ENCODE results near the gene SLC16A4. TPM values are rescaled to one million over a fixed set of nuclear protein-coding genes. Genes with fewer than 3 reads are reported as not detected.
A peak's percentile ranks its signal among the peaks of the same experiment; 100 is the strongest.
"Not testable (repeated sequence)": the region's sequence is repeated elsewhere in the genome, so short reads cannot be mapped to it uniquely, and the experiment has no call there.

Gene SLC16A4
- total and polyA plus RNA-seq, 4 donors, result 11.5 to 23.2 (median 18.8) TPM

DNA sequence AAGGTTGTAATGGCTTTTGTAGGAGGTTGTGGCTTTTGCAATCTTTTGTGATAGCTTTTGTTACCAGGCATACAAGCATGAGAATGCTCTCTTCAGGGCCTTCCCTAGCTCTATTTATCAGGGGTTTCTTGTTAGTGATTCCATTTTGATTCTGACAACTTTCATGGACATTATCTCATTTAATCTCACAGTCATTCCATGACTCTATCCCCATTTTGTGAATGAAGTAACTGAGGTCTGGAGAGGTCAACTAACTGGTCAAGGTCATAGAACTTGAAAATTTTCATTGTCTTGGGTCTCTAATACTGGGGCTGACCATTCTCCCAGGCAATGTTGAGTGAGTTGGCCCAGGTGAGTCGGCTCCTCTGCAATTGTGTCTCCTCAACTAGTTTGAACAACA is 27.9 kb upstream of the SLC16A4 start:
- no peak for ATAC-seq (ENCODE audit: low FRiP score)
- no peaks in the 10 kb centered on the region for H3K4me1 ChIP-seq (ENCODE audit: control insufficient read depth in 1 of 2, insufficient read depth in 2 of 2, low read length in 2 of 2)
- no peaks in the 10 kb centered on the region for H3K9me3 ChIP-seq (ENCODE audit: control insufficient read depth, low read length)
- 91 to 100% methylated on average over 1 of the region's 1 CpG for WGBS, 2 donors
- intact Hi-C loops (cut with DNase I), result no loop called here
- H3K27me3 ChIP-seq (ENCODE audit: control insufficient read depth in 1 of 2, insufficient read depth in 2 of 2, low read length in 1 of 2), result no peaks in the 10 kb centered on the region
- DNase-seq, result no peak
- no peak overlapping the region for H3K27ac ChIP-seq (ENCODE audit: low read depth in 1 of 2, low read length in 2 of 2)
- H3K36me3 ChIP-seq (ENCODE audit: control insufficient read depth in 1 of 2, insufficient read depth in 2 of 2, low read length in 1 of 2), result no peaks in the 10 kb centered on the region
- H3K4me3 ChIP-seq (ENCODE audit: low read length in 2 of 2), result no peak overlapping the region

GRCh38 chr1:110413045-110413444 is 22.2 kb upstream of the SLC16A4 start:
- not testable (repeated sequence) for H3K9me3 ChIP-seq (ENCODE audit: control insufficient read depth, low read length); H3K4me3 ChIP-seq (ENCODE audit: low read length in 2 of 2); H3K27me3 ChIP-seq (ENCODE audit: control insufficient read depth in 1 of 2, insufficient read depth in 2 of 2, low read length in 1 of 2); H3K36me3 ChIP-seq (ENCODE audit: control insufficient read depth in 1 of 2, insufficient read depth in 2 of 2, low read length in 1 of 2); H3K27ac ChIP-seq (ENCODE audit: low read depth in 1 of 2, low read length in 2 of 2); DNase-seq; H3K4me1 ChIP-seq (ENCODE audit: control insufficient read depth in 1 of 2, insufficient read depth in 2 of 2, low read length in 2 of 2); ATAC-seq (ENCODE audit: low FRiP score)
- intact Hi-C loops (cut with DNase I), result loop anchor here in 1 of 2 donors (2.0 kb wide), 1 partner anchor 48 kb away; no protein-coding TSS in a partner anchor
- WGBS, 2 donors, result 57 to 58% methylated on average over 1 of the region's 1 CpG

GRCh38 chr1:110412576-110412975 is 21.8 kb upstream of the SLC16A4 start:
- WGBS, 2 donors, result 7 to 13% methylated on average over 4 of the region's 4 CpGs
- H3K27ac ChIP-seq (ENCODE audit: low read depth in 1 of 2, low read length in 2 of 2), result no peak overlapping the region
- ATAC-seq (ENCODE audit: low FRiP score) (peak; percentile 82), DNase-seq (peak; percentile 75 to 87)
- no peaks in the 10 kb centered on the region for H3K36me3 ChIP-seq (ENCODE audit: control insufficient read depth in 1 of 2, insufficient read depth in 2 of 2, low read length in 1 of 2)
- intact Hi-C loops (cut with DNase I), result loop anchor here (1.0 to 2.0 kb wide), 2 partner anchors 48 kb away; no protein-coding TSS in a partner anchor
- no peaks in the 10 kb centered on the region for H3K9me3 ChIP-seq (ENCODE audit: control insufficient read depth, low read length)
- no peaks in the 10 kb centered on the region for H3K27me3 ChIP-seq (ENCODE audit: control insufficient read depth in 1 of 2, insufficient read depth in 2 of 2, low read length in 1 of 2)
- H3K4me1 ChIP-seq (ENCODE audit: control insufficient read depth in 1 of 2, insufficient read depth in 2 of 2, low read length in 2 of 2), result no peaks in the 10 kb centered on the region
- H3K4me3 ChIP-seq (ENCODE audit: low read length in 2 of 2), result no peak overlapping the region

DNA sequence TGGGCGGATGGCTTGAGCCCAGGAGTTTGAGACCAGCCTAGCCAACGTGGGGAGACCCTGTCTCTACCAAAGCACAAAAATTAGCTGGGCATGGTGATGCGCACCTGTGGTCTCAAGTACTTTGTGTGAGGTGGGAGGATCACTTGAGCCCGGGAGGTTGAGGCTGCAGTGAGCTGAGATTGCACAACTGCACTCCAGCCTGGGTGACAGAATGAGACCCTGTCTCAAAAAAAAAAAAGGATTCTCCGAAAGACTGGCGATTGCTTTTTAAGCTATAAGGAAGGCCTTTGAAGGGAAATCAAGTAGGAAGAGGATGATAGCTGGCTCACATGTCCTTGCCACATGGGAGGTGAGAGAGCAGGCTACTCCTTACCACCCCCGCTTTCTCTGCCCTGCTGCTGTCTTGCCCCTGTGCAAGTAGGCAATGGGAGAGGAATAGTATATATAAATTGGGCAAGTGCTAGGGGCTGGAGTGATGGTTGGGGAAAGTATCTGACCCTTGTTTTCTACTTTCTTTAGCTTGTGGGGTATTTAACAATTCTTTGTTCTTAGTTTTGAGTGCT is 20.4 kb upstream of the SLC16A4 start:
- H3K27ac ChIP-seq (ENCODE audit: low read depth in 1 of 2, low read length in 2 of 2), result no peak overlapping the region
- H3K4me1 ChIP-seq (ENCODE audit: control insufficient read depth in 1 of 2, insufficient read depth in 2 of 2, low read length in 2 of 2), result no peaks in the 10 kb centered on the region
- H3K36me3 ChIP-seq (ENCODE audit: control insufficient read depth in 1 of 2, insufficient read depth in 2 of 2, low read length in 1 of 2), result no peaks in the 10 kb centered on the region
- no peak for DNase-seq
- intact Hi-C loops (cut with DNase I), result no loop called here
- H3K27me3 ChIP-seq (ENCODE audit: control insufficient read depth in 1 of 2, insufficient read depth in 2 of 2, low read length in 1 of 2), result no peaks in the 10 kb centered on the region
- H3K4me3 ChIP-seq (ENCODE audit: low read length in 2 of 2), result no peak overlapping the region
- no peak for ATAC-seq (ENCODE audit: low FRiP score)
- no peaks in the 10 kb centered on the region for H3K9me3 ChIP-seq (ENCODE audit: control insufficient read depth, low read length)
- 79 to 82% methylated on average over 7 of the region's 7 CpGs for WGBS, 2 donors

- no peak for DNase-seq
- H3K4me3 ChIP-seq (ENCODE audit: low read length in 2 of 2), result no peak overlapping the region
- H3K27ac ChIP-seq (ENCODE audit: low read depth in 1 of 2, low read length in 2 of 2), result no peak overlapping the region
- H3K4me1 ChIP-seq (ENCODE audit: control insufficient read depth in 1 of 2, insufficient read depth in 2 of 2, low read length in 2 of 2), result no peaks in the 10 kb centered on the region
- no peaks in the 10 kb centered on the region for H3K27me3 ChIP-seq (ENCODE audit: control insufficient read depth in 1 of 2, insufficient read depth in 2 of 2, low read length in 1 of 2)
- no peak for ATAC-seq (ENCODE audit: low FRiP score)
- WGBS, 2 donors, result 93 to 96% methylated on average over 6 of the region's 6 CpGs
- H3K9me3 ChIP-seq (ENCODE audit: control insufficient read depth, low read length), result no peaks in the 10 kb centered on the region
- H3K36me3 ChIP-seq (ENCODE audit: control insufficient read depth in 1 of 2, insufficient read depth in 2 of 2, low read length in 1 of 2), result no peaks in the 10 kb centered on the region
- intact Hi-C loops (cut with DNase I), result loop anchor here (5.0 kb wide), 2 partner anchors 72 to 202 kb away; partner anchors contain the start of gene RBM15 (in 1 of the 2)
Measured at GRCh38 chr1:110409316-110409715, 18.5 kb upstream of the SLC16A4 start.

- Histone ChIP-seq H3K27me3 (ENCODE audit: control insufficient read depth in 1 of 2, insufficient read depth in 2 of 2, low read length in 1 of 2) (no peaks in the 10 kb centered on the region), H3K4me1 (ENCODE audit: control insufficient read depth in 1 of 2, insufficient read depth in 2 of 2, low read length in 2 of 2) (no peaks in the 10 kb centered on the region), H3K27ac (ENCODE audit: low read depth in 1 of 2, low read length in 2 of 2) (no peak overlapping the region), H3K36me3 (ENCODE audit: control insufficient read depth in 1 of 2, insufficient read depth in 2 of 2, low read length in 1 of 2) (no peaks in the 10 kb centered on the region), H3K9me3 (ENCODE audit: control insufficient read depth, low read length) (no peaks in the 10 kb centered on the region), H3K4me3 (ENCODE audit: low read length in 2 of 2) (no peak overlapping the region)
- ATAC-seq (ENCODE audit: low FRiP score), result no peak
- DNase-seq, result no peak
- 88 to 89% methylated on average over 8 of the region's 8 CpGs for WGBS, 2 donors
- intact Hi-C loops (cut with DNase I), result loop anchor here (5.0 kb wide), 2 partner anchors 71 to 201 kb away; partner anchors contain the start of gene RBM15 (in 1 of the 2)
Measured at GRCh38 chr1:110408488-110408887, 17.7 kb upstream of the SLC16A4 start.

DNA sequence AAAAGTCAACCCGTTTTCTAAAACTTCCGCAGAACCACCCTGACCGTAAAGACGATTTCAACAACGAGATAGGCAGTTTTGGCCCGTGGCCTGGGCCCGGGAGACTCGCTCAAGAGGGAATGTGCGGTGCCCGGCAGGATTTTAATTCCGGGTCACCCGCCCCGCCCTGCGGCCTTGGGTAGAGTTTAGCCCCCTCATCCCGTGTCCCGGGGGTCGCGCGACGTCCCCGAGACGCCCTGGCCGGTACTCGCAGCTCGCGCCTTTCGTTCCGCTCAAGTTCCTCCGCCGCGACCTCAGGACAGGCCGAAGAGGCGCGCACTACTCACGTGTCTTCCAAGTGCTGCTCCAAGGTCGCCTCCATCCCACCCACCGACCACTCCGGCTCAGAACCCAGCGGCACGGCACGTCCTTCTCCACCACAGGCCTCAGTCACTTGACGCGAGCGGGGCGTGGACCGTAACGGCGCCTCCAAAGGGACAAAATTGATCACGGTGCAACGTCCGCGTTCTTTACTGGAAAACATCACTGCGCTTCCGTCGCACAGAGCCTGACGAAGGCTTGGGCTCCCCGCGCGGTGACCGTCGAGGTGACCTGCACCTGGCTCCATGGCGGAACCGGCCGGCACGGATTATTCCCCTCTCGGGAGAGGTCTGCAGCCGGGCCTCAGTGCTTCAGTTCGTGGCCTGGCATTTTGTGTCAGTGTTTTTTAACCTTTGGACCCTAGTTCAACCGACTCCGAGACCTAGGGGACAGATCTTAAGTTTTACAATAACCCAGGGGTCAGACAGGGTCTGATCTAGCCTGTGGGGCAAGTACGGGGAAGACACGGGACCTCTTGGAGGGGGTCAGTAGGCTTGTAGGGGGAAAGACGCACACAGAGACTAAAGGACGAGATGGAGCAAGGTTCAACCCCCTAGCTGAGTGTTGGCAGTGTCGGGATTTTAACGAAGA is 16.7 kb upstream of the SLC16A4 start, which contains the start of gene LAMTOR5:
TSS of gene LAMTOR5 (minus strand) at position 435 of the 951 bp plus-strand sequence. CDS start at position 361, 74 bp downstream.
- WGBS, 2 donors, result 0 to 1% methylated on average over 76 of the region's 76 CpGs
- ATAC-seq (ENCODE audit: low FRiP score) (peak; percentile 97), DNase-seq (peak; percentile 96 to 98)
- Histone ChIP-seq H3K27me3 (ENCODE audit: control insufficient read depth in 1 of 2, insufficient read depth in 2 of 2, low read length in 1 of 2) (no peaks in the 10 kb centered on the region), H3K4me1 (ENCODE audit: control insufficient read depth in 1 of 2, insufficient read depth in 2 of 2, low read length in 2 of 2) (no peaks in the 10 kb centered on the region), H3K9me3 (ENCODE audit: control insufficient read depth, low read length) (no peaks in the 10 kb centered on the region), H3K27ac (ENCODE audit: low read depth in 1 of 2, low read length in 2 of 2) (peak within 1 kb of the TSS; percentile 47 to 81), H3K36me3 (ENCODE audit: control insufficient read depth in 1 of 2, insufficient read depth in 2 of 2, low read length in 1 of 2) (peaks cover 0 to under 1% of the 10 kb centered on the region in 2 donors), H3K4me3 (ENCODE audit: low read length in 2 of 2) (peak within 1 kb of the TSS; percentile 81 to 82)
- intact Hi-C loops (cut with DNase I), result loop anchor here (2.0 to 5.0 kb wide), 4 partner anchors 17 to 200 kb away; partner anchors contain the start of genes RBM15 (in 2 of the 2) and SLC16A4 (in 1 of the 2)

GRCh38 chr1:110406407-110406806 is 15.6 kb upstream of the SLC16A4 start:
- H3K36me3 ChIP-seq (ENCODE audit: control insufficient read depth in 1 of 2, insufficient read depth in 2 of 2, low read length in 1 of 2); DNase-seq; H3K9me3 ChIP-seq (ENCODE audit: control insufficient read depth, low read length); H3K27me3 ChIP-seq (ENCODE audit: control insufficient read depth in 1 of 2, insufficient read depth in 2 of 2, low read length in 1 of 2); ATAC-seq (ENCODE audit: low FRiP score); H3K4me1 ChIP-seq (ENCODE audit: control insufficient read depth in 1 of 2, insufficient read depth in 2 of 2, low read length in 2 of 2); H3K4me3 ChIP-seq (ENCODE audit: low read length in 2 of 2); H3K27ac ChIP-seq (ENCODE audit: low read depth in 1 of 2, low read length in 2 of 2): not testable (repeated sequence)
- intact Hi-C loops (cut with DNase I), result loop anchor here (2.0 to 5.0 kb wide), 4 partner anchors 16 to 199 kb away; partner anchors contain the start of genes RBM15 (in 2 of the 2) and SLC16A4 (in 1 of the 2)
- WGBS, 2 donors, result 78 to 84% methylated on average over 14 to 15 of the region's 15 CpGs
